NK-92 (cell line): ENCODE results near the gene KCND3.

Source experiments
- DNase-seq: peaks from one replicate; lab custom pipeline; 2025; ENCODE audit not compliant: unreplicated experiment; lab: John Stamatoyannopoulos, UW

Gene KCND3

DNA sequence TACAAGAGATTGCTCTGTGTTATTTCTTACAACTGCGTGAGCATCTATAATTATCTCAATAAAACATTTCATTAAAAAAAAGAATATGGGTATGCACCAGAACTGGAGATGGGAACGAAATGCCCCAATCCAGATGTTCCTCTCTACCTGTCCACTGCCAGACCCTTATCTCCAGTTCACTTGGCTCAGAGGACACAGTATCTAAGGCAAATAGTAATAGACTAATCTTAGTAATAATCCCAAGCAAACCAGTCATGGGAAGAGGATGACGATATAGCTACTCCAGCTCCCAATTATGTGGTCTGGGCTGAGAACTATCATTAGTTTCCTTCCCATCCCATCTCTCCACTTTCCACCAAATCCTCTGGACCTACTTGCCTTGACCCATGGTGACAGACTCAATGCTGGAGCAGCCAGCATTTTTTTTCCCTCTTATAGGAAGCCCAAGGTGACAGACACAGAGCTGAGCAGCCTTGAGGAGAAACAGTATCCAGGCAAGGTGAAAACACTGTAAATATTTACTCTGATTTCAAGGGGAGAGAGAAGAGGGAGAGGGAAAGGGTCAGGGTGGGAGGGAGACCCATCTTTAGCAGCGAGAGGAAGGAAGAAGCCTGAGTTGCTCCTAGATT is 205.1 kb downstream of the KCND3 start:
- DNase-seq: no peak

DNA sequence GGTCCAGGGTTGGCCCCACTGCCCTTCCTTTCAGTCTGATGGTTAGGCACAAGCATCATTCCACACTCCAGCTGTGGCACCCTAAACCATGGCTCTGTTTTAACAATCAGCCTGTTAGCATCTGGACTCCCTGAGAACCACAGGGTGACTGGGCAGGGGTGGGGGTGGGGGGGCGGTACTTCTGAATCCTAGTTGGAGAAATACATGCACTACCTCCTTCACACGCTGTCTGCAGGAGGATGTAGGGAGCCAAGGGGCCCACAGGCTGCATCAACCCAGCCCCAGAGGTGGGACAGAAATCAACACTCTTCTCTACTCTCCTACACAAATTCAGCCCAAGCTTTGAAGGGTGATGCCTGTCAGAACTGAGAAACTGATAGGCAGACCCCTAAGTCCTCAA is 209.9 kb downstream of the KCND3 start:
- no peak for DNase-seq

DNA sequence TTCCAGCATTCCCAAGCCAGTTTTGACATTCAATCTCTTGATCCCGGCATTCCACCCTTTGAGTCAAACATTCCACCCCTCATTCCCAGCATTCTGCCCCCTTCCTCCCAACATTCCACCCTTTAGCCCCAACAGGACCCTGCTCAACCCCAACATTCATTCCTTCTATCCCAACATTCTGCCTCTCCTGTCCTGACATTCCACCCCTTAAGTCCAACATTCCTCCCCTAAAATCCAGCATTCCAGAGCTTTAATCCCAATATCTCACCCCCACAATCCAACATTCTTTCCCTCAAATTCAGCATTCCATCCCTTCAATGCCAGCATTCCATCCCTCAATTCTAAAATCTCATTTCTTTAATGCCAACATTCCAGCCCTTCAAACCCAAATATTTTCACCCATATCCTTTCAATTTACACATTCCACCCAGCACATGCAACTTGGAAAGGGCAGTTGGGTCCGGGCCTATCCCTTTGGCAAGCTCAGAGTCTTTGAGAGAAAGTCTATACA is 210.9 kb downstream of the KCND3 start:
- no peak for DNase-seq

DNA sequence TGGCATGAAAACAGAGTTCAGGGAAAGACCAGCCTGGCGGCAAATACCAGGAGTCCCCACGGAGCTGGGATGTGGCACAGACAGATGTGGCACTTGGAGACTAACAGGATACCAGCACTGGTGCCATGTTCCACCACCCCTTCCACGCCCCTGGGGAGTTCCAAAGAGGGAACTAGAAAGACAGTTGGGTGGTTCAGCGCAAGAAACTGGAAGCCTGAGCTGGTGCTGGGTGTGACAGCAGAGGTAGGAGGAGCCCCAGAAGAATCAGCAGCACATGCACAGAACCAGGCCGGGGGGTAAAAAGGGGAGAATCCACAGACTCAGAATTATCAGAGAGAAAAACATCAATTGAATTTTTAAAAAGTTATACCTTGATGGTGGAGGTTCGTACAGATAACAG is 211.4 kb downstream of the KCND3 start:
- DNase-seq: no peak

DNA sequence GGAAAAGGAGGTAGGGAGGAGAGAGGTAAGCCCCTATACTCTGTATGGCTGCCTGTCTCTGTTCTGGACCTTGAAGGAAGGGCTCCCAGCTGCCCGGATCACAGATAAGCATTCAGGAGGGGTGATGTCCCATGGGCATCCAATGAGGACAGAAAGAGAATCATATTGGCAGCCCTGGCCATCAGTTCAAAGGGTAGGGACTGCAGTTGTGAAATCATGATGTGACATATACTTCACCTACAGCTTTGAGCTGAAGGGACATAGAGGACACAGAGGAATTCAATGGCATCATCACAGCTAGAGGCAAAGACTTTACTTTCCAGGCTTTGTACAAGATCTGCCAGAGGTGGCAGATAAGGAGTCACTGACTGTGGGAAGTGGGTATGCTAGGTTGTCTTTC is 212.2 kb downstream of the KCND3 start:
- DNase-seq: no peak

DNA sequence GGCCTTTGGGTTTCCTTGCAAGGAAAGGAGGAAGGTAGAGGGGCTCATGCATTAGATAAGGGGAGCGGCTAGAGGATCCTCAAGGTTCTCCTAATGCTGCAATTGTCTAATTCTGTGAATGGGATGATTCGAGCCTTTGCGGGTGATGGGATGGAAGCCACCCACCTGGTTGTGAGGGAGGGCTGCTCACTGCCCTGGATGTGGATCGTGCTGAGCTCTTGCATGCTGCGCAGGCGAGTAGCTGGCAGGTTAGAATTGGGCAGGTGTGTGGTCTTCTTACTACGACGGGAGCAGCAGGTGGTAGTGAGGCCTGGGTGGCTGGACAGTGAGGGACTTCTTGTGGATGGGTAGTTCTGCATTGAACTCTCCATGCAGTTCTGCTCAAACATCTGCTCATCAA is 212.6 kb downstream of the KCND3 start:
- DNase-seq: no peak

DNA sequence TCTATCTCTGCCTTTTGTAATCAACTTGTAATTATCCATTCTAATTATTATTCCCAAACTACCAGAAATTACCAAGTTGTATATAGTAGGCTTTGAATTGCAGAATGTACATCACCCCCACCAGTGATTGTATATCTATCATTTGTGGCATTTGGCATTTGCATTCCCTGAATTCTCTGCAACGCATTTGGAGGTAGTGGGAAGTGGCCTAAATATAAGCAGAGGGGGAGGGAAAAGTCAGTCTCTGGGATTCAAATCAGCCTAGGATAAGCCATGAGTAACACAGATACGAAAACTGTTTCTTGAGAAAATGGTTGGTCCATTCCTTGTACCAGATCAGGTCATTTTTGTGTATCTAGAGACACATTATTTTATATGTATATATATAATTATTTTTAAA is 213.1 kb downstream of the KCND3 start:
- DNase-seq: no peak

DNA sequence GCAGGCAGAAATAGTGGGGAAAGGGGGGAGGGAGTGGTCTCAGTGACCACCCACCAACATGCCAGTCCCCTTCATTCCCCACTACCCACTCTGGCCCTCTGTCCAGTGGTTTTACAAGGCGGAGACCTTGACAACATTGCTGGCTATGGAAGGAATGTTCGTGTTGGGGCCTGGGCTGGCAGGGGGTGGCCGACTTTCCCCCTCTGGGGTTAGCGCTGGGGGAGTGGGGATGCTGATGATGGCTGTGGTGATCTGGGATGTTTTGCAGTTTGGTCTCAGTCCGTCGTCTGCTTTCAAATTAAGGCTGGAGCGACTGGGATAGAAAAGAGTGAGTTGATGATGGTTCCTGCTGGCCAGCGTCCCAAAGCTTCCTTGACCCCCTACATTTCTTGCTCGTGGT is 213.5 kb downstream of the KCND3 start:
- no peak for DNase-seq

DNA sequence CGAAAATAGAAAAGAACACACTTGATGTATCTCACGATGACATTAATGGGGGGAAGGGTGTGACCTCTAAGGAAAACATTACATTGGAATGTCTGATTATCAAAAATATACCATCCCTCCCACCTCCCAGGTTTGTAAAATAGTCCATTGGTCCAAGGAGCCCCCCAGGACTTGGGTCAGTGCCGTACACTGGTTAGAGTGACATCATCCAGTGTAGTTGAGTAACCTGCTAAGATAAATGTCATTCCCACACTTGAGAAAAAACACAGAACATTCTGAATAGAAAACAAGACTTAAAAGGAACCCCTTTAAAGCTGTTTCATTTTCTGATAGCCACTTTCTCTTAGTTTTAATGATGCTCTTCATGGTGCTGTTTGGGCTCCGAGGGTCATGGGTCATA is 218.6 kb downstream of the KCND3 start:
- DNase-seq: no peak

DNA sequence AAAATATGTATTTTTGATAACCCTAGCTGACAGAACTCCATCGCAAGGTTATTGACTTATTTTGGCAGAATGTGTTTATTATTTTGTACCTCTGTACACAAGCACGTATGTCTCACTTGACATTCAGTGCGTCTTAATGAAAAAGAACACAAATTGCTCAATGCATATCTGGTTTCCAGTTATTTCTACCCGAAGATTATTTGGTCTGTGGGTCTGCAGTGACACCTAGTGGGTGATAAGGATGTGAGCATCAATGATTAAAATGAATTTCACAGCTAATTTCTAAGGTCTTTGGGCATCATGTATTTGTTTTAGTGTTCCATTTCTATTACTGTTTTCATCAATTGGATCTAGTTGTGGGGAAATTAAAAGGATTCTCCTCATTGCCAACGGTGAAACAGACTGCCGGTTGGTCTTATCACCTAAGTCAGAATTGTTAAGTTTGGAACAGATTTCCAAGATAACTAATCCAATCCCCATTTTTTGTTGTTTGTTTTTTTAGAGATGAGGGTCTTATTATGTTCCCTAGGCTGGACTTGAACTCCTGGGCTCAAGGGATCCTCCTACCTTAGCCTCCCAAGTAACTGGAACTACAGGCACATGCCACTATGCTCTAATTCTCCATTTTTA is 219.8 kb downstream of the KCND3 start:
- no peak for DNase-seq

DNA sequence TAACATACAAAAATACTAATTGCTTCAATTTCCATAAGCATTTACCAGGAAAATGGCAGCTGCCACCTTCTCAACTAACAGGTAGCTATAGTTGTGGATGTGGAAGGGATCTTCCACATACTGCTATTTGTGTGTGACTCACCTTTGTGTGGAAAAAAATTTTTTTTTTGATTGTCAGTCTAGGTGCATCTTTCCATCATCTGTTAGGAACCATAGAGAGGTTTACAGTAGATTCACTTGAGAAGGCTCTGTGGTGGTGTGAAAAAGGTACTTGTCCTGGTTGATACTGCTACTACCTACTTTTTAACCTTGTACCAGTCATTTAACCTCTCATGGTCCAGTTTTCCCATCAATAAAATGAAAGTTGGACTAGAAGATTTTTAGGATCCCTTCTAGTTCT is 220.8 kb downstream of the KCND3 start:
- no peak for DNase-seq

DNA sequence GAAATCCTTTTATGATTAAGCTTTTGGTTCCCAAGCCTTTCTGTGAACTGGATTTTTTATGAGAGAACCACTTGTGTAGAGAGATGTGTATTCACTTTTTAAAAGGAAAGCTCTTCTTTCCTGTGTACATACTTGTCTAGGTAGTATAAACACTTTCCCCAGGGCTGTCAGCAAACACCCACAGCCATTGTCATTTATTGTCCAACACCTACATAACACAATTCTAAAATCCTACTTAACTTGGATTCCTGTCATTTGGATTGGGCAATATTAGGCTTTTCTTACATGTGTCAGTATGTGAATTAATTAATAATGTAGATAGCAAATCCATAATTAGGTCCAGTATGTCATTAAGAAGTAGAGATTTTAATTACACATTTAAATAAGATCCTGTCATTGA is 221.4 kb downstream of the KCND3 start:
- DNase-seq: no peak

DNA sequence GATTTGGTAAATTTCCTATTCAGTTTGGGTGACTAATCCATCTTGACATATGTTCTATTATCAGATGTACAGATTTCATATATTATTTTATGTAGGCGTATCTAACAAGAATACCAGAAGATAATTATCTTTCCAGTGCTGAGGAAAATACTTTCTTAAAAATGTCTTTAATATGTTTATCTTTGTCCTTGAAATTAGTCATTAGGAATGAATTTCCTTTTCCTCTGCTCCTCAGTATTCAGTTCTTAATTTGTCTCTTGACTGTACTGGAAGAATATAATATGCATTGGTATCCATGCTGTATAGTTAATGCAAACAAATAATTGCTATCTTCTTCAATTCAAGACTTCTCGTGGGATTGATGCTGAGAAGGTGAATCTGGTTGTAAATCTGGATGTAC is 227.1 kb downstream of the KCND3 start:
- DNase-seq: no peak

DNA sequence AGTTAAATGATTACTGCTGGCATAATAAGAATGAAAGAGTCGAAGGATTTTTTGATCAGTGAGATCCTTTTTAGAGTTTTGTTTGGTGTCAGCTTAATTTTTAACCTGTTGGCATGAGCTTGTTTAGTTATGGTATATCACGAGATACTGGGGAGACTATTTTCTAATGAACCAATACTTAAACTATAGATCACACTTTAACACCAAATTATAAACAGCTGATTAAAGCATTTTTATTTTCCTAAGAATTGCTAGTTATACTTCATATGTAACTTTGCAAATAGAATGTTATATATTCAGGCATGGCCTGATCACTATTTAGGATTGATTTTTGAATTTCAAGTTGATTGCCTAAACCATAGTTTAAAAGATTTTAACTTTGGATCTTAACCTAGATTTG is 227.8 kb downstream of the KCND3 start:
- no peak for DNase-seq

DNA sequence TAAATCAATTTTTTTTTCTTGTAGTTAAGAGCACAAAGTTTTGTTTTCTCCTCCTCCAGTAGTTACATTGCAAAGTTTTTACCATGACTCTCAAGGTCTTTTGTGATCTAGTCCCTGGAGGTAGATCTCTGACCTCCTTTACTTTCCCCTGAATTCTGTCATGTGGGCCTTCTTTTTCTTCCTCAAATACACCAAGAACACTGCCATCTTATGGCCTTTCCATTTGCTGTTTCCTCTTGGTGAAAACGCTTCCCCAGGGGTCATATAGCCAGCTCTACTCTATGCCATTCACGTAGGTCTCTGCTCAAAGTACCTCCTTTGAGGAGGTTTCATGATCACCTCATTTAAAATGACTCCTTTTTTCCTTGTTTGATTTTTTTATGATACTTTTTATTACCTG is 231.1 kb downstream of the KCND3 start:
- no peak for DNase-seq

DNA sequence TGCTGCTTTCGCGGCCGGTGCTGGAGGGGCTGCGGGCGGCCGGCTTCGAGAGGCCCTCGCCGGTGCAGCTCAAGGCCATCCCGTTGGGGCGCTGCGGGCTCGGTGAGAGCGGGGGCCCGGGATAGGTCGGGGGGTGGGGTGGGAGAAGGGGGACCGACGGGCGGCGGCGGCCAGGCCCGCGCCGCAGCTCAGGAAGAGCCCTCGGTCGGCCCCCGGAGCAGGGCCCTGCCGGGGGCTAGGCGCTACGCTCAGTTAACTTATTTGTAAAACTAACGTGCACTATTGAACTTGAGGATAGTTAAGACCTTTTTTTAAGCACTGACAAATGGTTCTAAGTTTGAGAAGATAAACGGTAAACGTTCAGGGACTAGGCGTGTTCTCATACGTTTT is 233.3 kb downstream of the KCND3 start:
- no peak for DNase-seq

DNA sequence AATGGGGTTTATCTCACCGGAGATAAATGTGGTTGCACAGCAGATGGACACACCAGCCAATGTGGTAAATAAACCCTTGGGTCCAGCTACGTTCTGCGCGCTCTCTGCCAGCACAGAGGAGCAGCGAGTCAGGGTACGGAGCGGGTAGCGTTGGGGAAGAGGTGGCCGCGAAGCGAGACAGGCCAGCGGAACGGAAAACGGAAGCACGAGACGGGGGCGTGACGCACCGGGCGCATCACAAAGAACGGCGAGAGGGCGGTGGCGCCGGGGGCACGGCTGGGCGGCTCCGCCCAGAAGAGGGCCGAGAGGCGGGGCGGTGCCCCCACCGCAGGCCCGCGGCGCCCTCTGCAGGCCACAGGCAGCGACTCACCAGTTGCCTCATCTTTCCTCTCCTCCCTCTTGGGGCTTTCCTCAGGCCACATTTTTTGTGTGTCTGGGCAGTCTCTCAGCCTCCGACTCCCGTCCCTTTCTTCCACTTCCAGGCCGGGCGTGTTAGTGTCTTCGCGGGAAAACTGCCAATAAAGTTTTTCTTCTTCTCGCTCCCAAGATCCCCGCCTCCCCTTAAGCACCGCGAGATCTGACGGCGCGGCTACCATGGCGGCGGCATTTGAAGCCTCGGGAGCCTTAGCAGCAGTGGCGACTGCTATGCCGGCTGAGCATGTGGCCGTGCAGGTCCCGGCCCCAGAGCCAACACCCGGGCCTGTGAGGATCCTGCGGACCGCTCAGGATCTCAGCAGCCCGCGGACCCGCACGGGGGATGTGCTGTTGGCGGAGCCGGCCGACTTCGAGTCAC is 233.9 kb downstream of the KCND3 start, which contains the start of gene DDX20:
Gene DDX20 (plus strand): TSS at position 571 of the 793 bp plus-strand sequence. CDS start 24 bp downstream, at position 595.
- peak; percentile 69 for DNase-seq

DNA sequence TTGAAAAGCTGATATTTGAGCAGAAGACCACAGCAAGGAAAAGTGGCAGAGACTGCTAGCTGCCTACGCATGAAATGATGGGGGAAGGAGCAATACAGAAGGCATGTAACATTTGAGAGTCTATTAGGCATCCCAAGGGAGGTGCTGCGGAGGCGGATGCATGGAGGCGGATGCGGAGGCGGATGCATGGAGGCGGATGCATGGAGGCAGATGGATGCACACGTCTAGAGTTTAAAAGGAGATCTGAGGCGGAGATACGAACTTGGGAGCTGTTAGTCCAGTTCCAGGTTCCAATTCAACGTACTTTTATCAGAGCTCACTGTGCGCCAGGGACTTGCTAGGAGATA is 234.5 kb downstream of the KCND3 start:
- DNase-seq: no peak

DNA sequence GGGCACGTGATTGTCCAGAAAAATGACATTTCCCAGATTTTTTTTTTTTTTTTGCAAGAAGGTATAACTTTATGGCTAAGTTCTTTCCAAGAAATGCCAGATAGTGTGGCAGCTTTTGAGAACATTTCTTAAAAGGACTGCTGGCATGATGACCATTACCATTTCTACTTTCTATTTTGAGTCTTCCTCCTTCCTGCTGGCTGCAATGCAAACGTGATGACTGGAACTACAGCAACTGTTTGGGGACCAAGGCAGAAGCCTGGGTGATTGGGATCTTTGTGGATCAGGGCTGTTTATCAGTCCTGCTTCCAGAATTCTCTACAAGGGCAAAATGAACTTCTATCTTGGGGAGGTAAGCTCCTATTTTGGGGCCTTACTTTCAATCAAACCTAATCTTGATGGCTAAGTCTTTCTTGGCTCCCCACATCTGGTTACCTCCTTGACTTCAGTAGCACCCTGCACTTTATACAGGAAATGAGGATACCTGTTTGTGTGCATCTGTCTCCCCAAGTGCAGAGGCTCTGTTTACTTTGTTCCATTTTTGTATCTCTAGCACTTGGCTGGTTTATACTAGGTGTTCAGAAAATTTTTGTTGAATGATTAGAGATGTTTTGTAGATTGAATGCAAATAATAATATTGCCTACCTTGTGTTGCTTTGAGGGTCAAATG is 237.4 kb downstream of the KCND3 start:
- no peak for DNase-seq

DNA sequence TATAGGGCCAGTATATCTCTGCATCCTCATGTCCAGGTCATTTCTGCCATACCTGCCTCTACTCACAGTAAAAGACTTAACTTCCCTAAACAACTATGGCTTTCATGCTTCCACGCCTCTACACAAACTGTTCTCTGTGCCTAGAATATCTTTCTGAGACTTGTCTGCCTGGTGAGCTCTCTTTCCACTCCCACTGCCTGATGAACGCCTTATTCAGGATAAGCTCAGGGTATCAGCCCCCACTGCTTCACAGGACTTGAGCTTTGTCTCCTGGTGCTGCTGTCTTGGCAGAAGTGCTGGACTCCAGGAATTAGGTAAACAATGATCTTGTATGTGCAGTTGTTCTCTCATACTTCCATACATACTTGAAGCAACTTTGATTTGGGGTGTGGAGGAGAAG is 238.6 kb downstream of the KCND3 start:
- DNase-seq: no peak

DNA sequence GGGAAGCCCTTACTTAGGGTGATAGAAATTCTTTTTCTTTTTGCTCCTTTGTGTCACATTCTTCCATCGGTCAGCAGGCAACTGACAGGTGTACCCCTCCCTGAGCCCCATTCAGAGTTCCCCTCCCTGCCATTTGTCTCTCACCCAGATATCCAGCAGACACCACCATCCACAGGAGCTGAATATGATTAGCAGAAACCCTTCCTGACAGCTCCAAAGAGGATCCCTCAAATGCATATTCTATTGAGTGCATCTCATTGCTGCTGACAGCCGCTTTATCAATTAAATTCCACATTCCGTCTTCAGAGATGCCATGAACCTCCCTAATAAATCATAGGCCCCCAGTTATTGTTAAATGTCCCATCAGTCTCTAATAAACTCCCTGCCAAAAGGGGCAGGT is 239.8 kb downstream of the KCND3 start:
- DNase-seq: no peak

DNA sequence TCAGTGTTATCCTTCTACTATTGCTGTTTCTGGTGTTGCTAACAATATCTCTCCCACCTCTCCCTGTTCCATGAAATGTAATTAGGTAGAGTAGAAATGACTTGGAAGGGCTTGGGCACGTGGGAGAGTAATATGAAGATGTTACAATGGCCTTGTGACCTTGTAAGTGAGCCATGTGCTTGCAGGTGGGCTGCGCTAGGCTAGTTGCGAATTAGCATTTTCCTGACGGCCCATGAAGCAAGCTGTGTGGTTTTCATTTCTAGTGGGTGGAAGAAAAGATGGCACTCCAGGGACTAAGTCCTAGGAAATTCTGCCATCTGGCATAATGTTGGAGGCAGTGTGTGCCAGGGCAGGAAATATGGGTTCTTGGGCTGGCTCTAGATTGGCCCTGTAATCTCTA is 241.5 kb downstream of the KCND3 start:
- DNase-seq: no peak
